ENCODE measurements around the gene MED23. TPM values are rescaled to one million over a fixed set of nuclear protein-coding genes. Genes with fewer than 3 reads are reported as not detected.

The MED23 gene
- total RNA-seq, 4 donors from 2014 or later = 19.4 to 54.9 (median 35.2) TPM

- Histone ChIP-seq H3K27me3 (no peaks in the 10 kb centered on the region), H3K27ac (no peak overlapping the region), H3K9me3 (no peaks in the 10 kb centered on the region), H3K36me3 (peaks cover 27% of the 10 kb centered on the region), H3K4me1 (no peaks in the 10 kb centered on the region), H3K4me3 (no peak overlapping the region)
- TF ChIP-seq EP300 (IDR thresholded peaks at IDR 0.05) (no peak), POLR2A (IDR thresholded peaks at IDR 0.05) (no peak), POLR2AphosphoS5 (IDR thresholded peaks at IDR 0.05) (no peak)
- WGBS = 95% methylated on average over 4 of the region's 4 CpGs
- DNase-seq (ENCODE audit: low spot score in 2 of 2) = no peak
Observed at GRCh38 chr6:131574686-131575085, 53.4 kb downstream of the MED23 start.

- no peak for DNase-seq (ENCODE audit: low spot score in 2 of 2)
- no peaks in the 10 kb centered on the region for H3K27me3 ChIP-seq
- no peaks in the 10 kb centered on the region for H3K4me1 ChIP-seq
- peaks cover 25% of the 10 kb centered on the region for H3K36me3 ChIP-seq
- no peak overlapping the region for H3K4me3 ChIP-seq
- 76% methylated on average over 2 of the region's 2 CpGs for WGBS
- no peak overlapping the region for H3K27ac ChIP-seq
- TF ChIP-seq POLR2A (IDR thresholded peaks at IDR 0.05) (no peak), EP300 (IDR thresholded peaks at IDR 0.05) (no peak), POLR2AphosphoS5 (IDR thresholded peaks at IDR 0.05) (no peak), CTCF (IDR thresholded peaks at IDR 0.05) (no peak)
- no peaks in the 10 kb centered on the region for H3K9me3 ChIP-seq
Observed at GRCh38 chr6:131574133-131574532, 53.9 kb downstream of the MED23 start.

- WGBS = 87% methylated on average over 6 of the region's 6 CpGs
- DNase-seq (ENCODE audit: low spot score in 2 of 2) = no peak
- no peak within 1 kb of the TSS for H3K4me3 ChIP-seq
- peaks cover 20% of the 10 kb centered on the region for H3K36me3 ChIP-seq
- TF ChIP-seq EP300 (IDR thresholded peaks at IDR 0.05) = no peak
- TF ChIP-seq POLR2A (IDR thresholded peaks at IDR 0.05) = no peak
- no peak for TF ChIP-seq CTCF (IDR thresholded peaks at IDR 0.05)
- no peak for TF ChIP-seq POLR2AphosphoS5 (IDR thresholded peaks at IDR 0.05)
- H3K27ac ChIP-seq = no peak within 1 kb of the TSS
- no peaks in the 10 kb centered on the region for H3K9me3 ChIP-seq
- no peaks in the 10 kb centered on the region for H3K4me1 ChIP-seq
- H3K27me3 ChIP-seq = no peaks in the 10 kb centered on the region
Observed at GRCh38 chr6:131572686-131573415, 55.2 kb downstream of the MED23 start, which contains the start of gene ARG1. TSS of gene ARG1 (plus strand) at chr6:131573226. CDS start at chr6:131573283, 57 bp downstream.

- TF ChIP-seq POLR2AphosphoS5 (IDR thresholded peaks at IDR 0.05) (no peak), EP300 (IDR thresholded peaks at IDR 0.05) (no peak), CTCF (IDR thresholded peaks at IDR 0.05) (no peak), POLR2A (IDR thresholded peaks at IDR 0.05) (no peak)
- DNase-seq (ENCODE audit: low spot score in 2 of 2) = no peak
- Histone ChIP-seq H3K9me3 (no peaks in the 10 kb centered on the region), H3K36me3 (peaks cover 3% of the 10 kb centered on the region), H3K27ac (no peak overlapping the region), H3K27me3 (no peaks in the 10 kb centered on the region), H3K4me1 (no peaks in the 10 kb centered on the region), H3K4me3 (no peak overlapping the region)
- 70% methylated on average over 4 of the region's 4 CpGs for WGBS
Observed at GRCh38 chr6:131568726-131569125, 59.3 kb downstream of the MED23 start.

- Histone ChIP-seq H3K36me3 (no peaks in the 10 kb centered on the region), H3K27me3 (no peaks in the 10 kb centered on the region), H3K9me3 (no peaks in the 10 kb centered on the region), H3K27ac (no peak overlapping the region), H3K4me1 (no peaks in the 10 kb centered on the region), H3K4me3 (no peak overlapping the region)
- TF ChIP-seq POLR2AphosphoS5 (IDR thresholded peaks at IDR 0.05) (no peak), POLR2A (IDR thresholded peaks at IDR 0.05) (no peak), EP300 (IDR thresholded peaks at IDR 0.05) (no peak), CTCF (IDR thresholded peaks at IDR 0.05) (no peak)
- DNase-seq (ENCODE audit: low spot score in 2 of 2) = no peak
- WGBS = 36% methylated on average over 2 of the region's 2 CpGs
Observed at GRCh38 chr6:131565056-131565455, 63.0 kb downstream of the MED23 start.

All from suprapubic skin (tissue), 4 donors.